Esophagus muscularis mucosa (tissue), 4 donors: Measurements from ENCODE around the gene PDE4D.

Experiments used
- CTCF ChIP-seq, 3 experiments: fragments of 200-600 bp in 2 of 3; fragments of 450-650 bp in 1 of 3; sonication (generic) in 2 of 3; IDR thresholded peaks; one replicate each; pipeline ENCODE4 v1.5.1; 2017 to 2019; ENCODE audit warnings: antibody characterized with exemption in 3 of 3, mild to moderate bottlenecking in 2 of 3, moderate library complexity in 1 of 3
- EP300 ChIP-seq: sonication (generic); formaldehyde crosslinking; IDR thresholded peaks from one replicate; pipeline ENCODE4 v1.6.1; 2017; ENCODE audit warnings: antibody characterized with exemption
- POLR2A ChIP-seq: fragments of 450-650 bp; IDR thresholded peaks from one replicate; pipeline ENCODE4 v1.6.1; 2017; ENCODE audit warnings: antibody characterized with exemption, moderate library complexity, mild to moderate bottlenecking, low read depth
- POLR2AphosphoS5 ChIP-seq, 2 donors: sonication (generic); formaldehyde crosslinking; IDR thresholded peaks; one replicate each; pipeline ENCODE4 v1.6.1; 2017; ENCODE audit warnings: antibody characterized with exemption in 2 of 2

- TF ChIP-seq POLR2AphosphoS5 (IDR thresholded peaks at IDR 0.05) (no peak), POLR2A (no peak), CTCF (IDR thresholded peaks at IDR 0.05) (no peak), EP300 (no peak)
Observed at GRCh38 chr5:59081693-59082092, 811.8 kb downstream of the PDE4D start.
